NCI-H446 (cell line): ENCODE data around the gene CATSPERD.
A peak's percentile ranks its signal among the peaks of the same experiment; 100 is the strongest.

Source experiments
- DNase-seq, 2 experiments: peaks; one replicate each; lab custom pipeline; 2025; lab: John Stamatoyannopoulos, UW

Gene CATSPERD, protein sequence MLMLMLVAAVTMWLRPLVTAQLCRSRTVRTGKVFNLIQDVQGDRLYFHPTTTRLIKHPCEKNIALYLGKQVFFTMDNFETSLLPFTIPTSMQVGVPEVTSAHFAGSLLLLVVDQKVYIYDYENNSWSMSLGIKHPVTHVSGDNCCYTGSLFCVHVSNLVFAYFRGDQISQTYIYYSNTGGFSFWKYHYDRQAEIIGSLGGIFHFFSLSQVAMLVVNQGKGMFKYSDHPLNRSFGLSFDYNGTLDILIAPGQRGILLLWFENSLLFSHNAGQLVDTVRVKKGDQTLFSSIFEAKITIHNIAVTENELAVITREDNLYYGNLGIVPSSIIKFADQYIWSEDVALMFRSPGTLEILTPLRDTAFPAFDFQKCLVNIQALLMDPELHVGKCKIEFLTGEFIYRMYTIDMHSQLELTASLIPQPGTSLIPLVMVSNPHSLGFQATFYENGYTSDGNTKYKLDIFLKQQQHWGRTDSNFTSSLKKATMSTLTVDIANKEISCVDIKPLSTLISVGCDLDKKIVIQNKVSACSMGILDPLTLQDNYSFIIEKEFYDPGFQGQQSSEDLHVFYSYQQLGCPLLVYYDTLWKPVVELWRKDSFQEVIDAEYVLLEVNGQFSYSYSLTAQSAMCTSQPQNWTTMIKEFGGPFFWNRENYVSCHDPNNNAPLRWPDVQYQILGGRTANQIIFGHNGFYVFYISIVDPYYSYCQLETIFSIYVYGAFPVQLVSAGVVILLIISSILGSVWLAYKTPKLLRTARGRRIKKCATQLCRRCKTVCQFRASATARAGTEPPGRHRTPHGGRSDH

DNA sequence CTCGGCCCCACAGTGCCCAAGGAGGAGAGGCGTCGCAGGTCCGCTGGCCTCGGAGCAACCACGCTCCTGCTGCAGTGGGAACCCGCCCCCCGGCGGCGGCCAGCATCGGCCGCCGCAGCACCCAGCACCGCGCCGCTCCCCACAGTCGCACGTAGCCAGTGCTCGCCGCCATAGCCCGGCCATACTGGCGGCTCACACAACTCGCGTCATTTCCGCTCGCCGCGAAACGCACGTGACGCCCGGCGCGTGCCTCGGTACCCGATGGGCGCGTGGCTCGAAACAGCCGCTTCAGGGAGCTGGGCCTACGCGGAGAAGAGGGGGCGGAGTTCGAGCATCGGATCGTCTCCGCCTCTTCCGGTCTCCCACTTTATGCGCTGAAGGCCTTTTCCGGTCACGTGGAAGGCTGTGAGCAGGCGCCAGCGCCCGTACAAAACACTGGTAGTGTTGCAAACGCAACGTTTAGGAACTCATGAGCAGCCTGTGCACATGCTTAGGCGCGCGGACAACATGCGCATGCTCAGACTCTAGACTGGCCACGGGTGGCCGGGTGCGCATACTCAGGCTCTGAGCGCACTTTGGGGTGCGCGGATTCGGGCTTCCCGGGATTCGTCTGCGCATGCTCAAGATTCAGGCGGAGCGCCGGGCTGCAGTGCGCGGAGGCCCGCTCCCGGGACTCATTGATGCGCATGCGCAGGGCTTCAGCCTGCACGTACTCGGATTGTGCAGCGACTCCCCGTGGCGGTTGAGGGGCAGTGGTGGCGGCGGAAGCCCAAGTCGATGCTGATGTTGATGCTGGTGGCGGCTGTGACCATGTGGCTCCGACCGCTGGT is at the start of gene CATSPERD, which contains the start of gene LONP1:
Gene CATSPERD (plus strand): TSS at position 677 of the 830 bp plus-strand sequence. CDS start 101 bp downstream, at position 778.
Gene LONP1 (minus strand): TSS at position 186 of the 830 bp plus-strand sequence. CDS start 14 bp downstream, at position 172.
- DNase-seq, result peak; percentile 99 to 100

DNA sequence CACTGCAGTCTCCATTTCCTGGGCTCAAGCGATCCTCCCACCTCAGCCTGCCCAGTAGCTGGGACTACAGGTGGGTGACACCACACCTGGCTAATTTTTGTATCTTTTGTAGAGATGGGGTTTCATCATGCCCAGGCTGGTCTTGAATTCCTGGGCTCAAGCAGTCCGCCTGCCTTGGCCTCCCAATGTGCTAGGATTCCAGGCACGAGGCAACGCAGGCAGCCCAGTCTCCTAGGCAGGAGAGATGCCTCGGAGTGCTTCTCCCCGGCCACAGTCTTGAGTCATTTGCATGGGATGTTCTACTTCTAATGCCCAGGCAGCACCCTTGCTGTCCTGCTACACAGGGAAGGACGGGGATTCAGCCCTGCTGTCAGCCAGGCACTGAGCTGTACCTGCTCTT is 48.8 kb upstream of the CATSPERD start:
- DNase-seq, result no peak

DNA sequence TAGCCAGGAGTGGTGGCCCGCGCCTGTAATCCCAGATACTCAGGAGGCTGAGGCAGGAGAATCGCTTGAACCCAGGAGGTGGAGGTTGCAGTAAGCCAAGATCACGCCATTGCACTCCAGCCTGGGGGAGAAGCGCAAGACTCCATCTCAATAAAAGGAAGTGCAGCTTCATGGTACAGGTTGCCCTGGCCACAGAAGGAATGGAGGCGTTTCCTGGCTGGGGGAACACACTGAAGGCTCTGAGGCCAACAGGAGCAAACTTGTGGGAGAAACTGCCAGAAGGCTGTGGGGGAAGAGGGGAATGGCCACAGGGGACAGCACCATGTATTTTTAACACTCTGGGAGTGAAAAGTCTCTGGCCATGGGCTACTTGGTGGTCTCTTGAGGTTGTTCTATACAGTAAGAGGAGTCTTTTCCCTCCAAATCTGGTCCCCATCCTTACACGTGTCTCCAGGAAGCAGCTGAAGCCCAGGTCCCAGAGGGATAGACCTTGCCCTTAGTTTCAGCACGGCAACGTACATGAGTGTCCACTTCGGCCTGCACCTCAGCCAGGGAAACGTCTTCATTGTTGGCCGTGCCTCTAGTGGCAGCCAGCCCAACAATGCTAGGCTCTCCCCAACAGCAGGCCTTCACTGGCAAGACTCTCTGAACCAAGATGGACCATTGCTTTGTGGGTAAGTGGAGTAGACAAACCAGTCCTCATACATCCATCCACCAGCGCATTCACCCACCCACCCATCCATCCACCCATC is 47.6 kb upstream of the CATSPERD start:
- no peak for DNase-seq

DNA sequence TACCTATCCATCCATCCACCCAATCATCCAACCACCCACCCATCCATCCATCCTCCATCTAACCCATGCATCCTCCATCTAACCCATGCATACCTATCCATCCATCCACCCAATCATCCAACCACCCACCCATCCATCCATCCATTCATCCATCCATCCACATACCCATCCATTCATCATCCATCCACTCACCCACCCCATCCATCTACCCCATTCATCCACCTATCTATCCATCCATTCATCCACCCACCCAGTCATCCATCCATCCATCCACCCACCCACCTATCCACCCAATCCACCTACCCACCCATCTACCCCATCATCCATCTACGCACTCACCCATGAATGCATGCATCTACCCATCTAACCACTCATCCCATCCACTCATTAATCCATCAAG is 46.7 kb upstream of the CATSPERD start:
- DNase-seq, result no peak

DNA sequence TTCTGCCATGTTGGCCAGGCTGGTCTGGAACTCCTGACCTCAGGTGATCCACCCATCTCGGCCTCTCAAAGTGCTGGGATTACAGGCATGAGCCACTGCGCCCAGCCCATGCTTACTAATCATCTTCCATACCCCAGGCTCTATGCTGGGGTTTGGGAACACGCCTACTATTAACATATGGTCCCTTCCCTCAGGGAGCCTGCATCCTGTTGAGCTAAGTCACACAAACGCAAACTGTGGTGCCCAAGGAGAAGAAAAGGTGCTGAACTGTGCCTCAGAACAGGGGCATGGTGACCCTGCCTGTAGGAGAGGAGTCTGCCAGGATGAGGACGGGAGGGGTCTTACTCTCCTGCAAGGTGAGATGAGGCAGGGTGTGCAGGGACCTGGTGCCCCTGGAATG is 45.7 kb upstream of the CATSPERD start:
- no peak for DNase-seq

DNA sequence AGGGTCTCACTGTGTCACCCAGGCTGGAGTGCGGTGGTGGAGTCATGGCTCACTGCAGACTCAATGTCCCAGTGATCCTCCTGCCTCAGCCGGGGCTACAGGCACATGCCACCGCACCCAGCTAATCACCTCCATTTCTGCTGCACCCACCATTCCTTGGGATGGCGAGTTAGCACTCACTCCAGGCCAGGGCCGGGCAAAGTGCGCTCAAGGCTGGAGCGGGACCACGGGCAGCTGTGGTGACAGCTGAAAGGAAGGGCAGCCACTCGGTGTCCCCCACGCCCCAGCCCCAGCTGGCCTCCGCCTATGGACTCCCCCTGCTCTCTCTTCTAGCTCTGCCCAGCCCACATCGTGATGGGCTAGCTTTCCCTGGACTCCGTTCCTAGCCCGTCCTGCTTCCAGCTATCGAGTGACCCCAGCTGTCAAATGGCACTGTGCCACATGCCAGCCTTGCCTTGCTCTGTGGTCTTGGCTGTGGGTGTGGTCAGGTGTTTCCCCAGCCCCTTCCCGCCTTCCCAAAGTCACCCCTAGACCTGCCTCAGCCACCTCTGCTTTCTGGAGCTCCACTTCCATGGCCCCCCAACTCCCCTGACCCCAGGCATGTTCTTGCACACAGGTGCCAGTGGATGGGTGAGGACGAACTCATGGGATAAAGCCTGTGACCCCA is 44.2 kb upstream of the CATSPERD start:
- DNase-seq, result no peak

DNA sequence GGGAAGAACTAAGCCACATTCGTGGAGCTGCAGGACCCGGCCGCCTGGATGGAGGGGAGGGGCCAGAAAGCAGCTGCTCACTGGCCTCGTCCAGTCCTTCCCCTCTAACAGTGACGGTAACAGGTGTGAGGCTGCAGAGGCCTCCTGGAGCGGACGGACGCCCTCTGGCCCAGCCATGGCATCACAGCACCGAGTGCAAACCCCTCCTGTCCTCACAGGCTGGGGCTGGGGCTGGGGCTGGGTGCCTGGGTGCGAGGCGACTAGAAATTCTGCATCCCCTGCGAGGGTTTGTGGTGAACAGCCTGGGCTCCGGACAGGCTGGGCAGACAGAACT is 43.7 kb upstream of the CATSPERD start:
- DNase-seq, result no peak

DNA sequence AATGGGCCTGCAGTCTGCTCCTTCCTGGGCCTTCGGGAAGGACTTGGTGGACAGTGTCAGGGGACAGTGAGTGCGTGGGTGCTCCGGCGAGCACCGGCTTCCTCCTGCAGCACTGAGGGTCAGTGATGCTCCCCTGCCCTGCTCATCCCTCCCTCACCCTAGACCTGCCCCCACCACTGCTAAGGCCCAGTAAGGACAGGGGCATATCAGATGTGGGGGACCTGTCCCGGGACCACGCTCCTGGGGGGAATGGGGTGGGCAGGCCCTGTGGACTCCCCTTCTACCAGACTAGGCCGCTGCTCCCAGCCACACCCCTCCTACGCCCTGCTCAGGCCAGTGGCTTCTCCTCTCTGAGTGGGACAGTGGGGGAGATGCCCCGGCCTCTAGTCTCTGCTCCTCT is 43.3 kb upstream of the CATSPERD start:
- no peak for DNase-seq

DNA sequence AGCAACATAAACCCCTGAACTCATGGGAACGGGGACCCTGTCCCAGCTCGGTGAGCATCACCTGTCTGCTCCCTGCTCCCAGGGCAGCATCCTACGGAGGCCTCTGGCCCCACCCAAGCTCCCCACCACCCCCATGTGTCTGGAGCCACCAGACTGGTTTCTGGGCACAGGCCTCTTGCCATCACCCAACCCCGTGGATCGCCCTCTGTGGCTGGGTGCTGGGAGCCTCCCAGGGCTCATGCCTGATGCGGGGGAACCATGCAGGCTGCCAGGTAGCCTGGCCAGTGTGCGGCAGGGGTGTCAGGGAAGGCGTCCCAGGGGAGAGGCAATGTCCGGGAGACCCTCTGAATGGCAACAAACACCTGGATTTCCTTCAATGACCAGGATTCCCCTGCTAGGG is 42.9 kb upstream of the CATSPERD start:
- DNase-seq, result no peak

DNA sequence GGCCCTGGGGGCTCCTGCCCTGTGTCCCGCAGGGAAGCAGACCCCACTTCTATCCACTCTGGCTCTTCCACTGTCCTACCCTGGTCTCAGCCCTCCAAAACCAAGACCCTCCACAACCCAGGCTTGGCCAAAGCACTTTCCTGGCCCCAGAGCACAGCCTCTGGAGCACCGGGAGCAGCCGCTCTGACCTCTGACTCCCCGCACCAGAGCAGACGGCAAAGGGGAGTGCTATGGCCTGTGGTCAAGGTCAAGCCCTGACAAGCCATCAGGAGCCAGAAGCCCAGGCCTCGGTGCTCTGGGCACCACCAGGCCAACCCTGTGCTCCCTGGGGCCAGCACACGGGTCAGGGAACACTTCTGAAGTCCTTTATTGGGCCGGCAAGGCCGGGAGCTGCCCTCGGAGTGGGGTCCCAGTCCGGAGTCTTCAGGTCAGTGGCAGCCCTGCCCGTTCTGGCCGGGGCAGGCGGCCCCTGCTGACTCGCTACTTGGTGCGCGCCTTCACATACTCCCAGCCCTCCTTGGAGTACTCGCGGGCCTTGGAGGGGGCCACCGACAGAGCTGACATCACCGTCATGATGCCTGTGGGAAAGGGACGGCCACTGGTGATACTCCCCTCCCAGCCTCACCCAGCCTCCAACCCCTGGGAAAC is 42.2 kb upstream of the CATSPERD start:
- no peak for DNase-seq

DNA sequence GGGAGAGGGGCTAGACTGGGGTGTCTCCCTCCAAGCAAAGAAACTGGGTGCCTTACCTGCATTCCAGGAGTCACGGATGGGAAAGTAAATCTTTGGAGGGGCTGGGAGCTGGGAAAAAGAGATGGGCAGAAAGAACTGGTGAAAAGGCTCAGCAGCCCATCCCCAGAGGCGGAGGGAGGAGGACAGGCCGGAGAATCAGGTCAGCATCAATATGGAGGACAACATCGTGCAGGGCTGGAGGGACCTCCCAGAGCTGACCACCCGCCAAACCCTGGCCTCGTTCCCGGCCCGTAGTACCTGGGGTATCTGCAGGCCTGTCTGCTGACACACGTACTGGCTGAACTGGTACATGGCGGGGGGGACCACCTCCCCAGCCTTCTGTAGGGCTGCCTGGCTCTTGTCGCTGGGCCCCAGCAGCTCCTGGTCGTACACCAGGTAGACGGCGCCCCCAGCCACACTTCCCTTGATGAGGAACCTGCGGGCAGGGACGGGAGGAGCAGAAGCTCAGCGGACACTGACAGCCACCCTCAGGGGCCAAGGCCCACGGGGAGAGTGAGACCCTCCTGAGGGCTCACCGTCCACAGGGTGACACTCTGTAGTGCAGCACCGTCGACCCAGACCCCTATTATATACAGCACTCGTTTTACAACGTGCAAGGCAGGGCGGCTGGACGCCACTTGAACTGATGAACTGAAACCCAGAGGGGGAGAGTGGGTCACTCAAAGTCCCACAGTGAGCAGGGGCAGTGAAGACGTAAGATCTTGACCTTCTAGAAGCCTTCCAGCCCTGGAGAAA is 41.0 kb upstream of the CATSPERD start:
- DNase-seq, result no peak

DNA sequence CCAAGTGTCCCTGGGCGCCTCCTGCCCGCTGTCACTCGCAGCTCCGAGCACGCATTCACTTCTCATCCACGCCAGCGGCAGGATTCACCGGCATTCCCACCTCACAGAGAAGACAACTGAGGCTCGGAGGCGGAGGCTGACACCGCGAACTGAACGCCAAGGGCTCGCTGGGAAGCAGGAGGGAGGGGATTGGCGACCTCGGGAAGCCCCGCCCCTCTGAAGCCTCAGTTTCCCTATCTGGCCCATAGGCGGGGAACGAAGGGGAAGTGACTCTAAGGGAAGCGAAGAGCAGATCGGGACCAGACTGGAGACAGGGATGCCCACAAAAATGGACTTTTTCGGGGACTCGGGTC is 40.4 kb upstream of the CATSPERD start:
- DNase-seq, result no peak

DNA sequence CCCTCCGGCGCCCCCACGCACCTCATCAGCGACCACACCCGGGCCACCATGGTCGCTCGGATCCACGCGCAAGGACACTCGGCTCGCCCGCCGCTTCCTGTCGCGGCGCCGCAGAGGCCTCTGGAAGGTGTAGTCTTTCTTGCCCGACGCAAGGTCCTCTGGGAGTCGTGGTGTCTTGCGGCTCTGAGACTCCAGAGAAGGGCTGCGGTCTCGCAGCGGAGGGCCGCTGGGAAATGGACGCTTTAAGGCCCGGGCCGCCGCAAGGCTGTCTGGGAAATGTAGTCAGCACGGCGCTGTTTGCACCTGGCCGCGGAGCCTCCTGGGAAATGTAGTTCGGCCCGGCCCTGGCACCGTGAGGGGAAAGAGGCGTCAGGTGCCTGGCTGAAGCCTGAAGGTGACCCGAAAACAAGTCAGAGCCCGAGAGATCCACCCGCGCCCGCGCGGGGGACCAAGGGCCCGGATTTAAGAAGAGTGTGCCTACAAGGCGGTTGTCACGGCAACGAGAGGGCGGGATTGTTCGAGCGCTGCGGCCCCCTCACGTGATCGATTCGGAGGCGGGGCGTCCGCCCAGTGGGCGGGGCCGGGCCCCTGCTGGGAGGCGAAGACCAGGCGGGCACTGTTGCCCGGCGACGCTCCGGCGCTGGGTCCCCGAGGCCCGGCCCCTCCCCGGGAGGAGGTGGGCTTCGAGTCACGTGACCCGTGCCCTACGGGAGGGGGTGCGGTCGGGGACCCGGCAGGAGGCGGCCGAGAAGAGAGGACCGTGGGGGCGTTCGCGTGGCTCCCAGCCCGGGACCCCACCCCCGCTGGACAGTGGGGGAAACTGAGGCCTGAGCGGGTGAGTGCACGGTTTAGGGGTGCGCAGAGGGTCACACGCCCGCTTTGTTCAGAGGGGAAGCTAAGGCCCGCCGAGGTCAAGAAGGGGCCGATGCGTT is 39.7 kb upstream of the CATSPERD start, which contains the start of the genes HSD11B1L and MICOS13:
Gene HSD11B1L (plus strand): TSS at position 591 of the 932 bp plus-strand sequence. CDS start 3,806 bp downstream, outside the sequence.
Gene MICOS13 (minus strand): TSS at position 80 of the 932 bp plus-strand sequence. CDS start 30 bp downstream, at position 50.
- DNase-seq, result peak; percentile 99 to 100

DNA sequence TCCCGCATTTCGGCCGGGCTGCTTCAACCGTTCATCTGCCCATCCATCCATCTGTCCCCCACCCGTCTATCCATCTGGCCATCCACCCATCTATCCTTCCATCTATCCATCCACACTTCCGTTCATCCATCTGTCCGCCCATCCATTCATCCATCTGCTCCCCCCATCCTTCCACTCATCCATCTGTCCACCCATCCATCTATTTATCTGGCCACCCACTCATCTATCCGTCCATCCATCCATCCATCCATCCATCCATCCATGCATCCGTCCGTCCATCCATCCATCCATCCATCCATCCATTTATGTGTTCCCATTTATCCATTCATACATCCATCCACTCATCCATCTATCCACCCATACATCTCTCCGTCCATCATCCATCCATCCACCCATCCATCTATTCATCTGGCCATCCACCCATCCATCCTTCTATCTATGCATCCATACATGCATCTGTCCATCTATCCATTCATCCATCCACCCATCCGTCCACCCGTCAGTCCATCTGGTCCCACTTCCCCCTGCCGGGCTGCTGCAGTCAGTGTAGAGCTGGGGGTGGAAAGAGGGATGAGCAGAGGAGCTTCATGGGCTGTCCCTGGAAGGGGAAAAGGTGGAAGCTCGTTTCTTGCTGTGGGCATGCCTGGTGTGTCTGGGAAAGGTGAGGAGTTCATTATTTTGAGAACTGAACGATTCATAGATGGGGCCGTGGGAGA is 38.9 kb upstream of the CATSPERD start:
- DNase-seq, result no peak

DNA sequence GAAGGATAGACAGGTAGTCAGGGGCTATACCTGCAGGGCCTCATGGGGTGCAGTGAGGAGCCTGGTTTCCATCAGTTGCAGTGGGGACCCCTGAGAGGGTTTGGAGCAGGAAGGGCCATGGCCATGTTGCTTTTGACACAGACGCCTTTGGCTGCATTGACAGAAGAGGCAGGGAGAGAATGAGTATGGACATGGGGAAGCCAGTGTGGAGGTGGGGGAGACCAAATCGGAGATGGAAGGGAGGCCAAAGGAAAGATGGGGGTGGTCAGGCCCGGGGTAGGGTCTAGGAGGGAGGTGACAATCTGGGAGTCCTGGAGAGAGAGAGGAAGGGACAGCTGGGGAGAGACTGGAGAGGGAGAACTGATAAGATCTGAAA is 38.3 kb upstream of the CATSPERD start:
- no peak for DNase-seq

DNA sequence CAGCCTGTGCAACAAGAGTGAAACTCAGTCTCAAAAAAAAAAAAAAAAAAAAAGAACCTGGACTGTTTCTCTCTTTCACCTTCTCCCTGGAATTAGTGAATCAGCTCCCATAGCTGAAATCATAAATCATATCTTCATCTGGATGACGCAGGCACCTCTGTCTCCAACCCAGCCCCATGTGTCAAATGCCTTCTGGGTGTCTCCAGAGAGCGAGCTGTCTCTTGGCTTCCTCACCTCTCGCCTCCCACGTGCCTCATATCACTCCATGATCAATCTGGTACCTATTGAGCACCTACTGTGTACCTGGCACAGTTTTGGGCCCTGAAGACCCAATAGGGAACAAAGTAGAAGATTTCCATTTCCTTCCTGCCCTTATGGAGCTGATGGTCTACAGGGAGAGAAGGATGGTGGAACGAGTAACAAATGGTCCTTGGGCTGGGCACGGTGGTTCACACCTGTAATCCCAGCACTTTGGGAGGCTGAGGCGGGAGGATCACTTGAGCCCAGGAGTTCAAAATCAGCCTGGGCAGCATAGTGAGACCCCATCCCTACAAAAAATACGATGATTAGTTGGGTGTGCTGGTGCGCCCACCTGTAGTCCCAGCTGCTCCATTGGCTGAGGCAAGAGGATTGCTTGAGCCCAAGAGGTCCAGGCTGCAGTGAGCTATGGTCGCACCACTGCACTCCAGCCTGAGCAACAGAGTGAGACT is 37.1 kb upstream of the CATSPERD start:
- no peak for DNase-seq
